Stimulated activated CD4-positive, alpha-beta T cell treated with anti-CD3 and anti-CD28 coated beads, Interleukin-12 subunit alpha, Interleukin-12 subunit beta, amount 100 ng/mL, for 48 hours (primary cell): Measurements from ENCODE around the gene GLIPR2.
"Not testable (repeated sequence)": the region's sequence is repeated elsewhere in the genome, so short reads cannot be mapped to it uniquely, and the experiment has no call there.

Experiments
- DNase-seq, 3 donors: peaks; one replicate each; pipeline ENCODE4 v3.0.0-alpha.2; 2020; ENCODE audit warnings: low read depth in 2 of 3, low spot score in 1 of 3

The GLIPR2 gene

DNA sequence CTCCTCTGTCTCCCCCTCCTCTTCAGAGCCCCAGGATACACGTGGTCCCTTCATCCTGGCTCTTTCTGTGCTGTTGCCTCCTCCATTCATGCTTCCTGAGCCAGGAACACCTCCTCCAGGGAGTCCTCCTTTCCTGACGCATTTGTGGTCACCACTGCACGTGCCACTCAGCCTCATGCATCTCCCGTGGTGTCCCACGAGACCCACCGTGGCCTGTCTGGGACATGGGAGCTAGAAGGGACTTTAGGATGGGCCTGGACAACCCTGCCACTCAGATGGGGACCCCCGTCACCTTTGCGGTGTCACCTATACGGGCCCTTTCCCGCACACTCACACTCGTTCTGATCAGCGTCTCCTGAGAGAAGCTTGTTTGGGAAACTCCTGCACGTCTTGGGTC, 6.7 kb downstream of the GLIPR2 start:
- no peak for DNase-seq

DNA sequence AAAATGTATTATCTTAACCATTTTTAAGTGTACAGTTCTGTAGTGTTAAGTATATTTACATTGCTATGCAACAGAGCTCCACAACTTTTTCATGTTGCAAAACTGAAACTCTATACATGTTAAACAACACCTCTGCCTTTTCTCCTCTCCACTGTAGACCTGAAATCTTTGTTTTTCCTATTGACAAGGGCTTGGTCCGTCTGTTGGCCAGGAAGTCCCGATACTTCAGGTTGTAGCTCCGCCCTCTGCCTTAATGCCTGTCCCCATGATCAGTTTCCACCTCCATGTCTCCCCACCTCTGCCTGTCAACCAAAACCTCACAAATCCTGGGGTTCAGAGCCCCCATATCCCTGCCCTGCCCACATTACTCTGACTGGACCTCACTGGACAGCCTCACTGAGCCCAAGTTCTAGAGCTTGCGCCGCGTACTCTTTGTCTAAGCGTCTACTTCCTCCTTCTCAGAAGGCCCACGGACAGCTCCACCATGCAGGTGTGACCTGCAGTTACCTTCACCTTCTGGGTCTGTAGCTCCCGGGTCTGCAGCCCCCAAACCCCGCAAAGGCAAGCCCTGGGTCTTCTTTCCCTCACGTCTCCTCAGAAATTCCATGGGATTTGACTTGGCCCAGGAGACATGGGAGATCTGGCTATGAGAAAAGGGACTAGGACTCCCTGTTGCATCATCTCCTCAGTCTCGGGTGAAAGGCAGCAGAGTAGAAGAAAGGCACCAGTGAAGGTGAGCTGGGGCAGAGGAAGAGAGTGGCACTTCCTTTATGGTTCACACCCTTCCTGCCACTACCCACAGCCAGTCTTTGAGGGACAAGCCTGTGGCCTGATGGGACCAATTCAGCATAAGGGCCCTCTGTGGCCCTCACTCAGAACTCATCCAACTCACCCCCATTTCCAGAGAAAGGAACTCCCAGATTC, 8.0 kb downstream of the GLIPR2 start:
- no peak for DNase-seq

DNA sequence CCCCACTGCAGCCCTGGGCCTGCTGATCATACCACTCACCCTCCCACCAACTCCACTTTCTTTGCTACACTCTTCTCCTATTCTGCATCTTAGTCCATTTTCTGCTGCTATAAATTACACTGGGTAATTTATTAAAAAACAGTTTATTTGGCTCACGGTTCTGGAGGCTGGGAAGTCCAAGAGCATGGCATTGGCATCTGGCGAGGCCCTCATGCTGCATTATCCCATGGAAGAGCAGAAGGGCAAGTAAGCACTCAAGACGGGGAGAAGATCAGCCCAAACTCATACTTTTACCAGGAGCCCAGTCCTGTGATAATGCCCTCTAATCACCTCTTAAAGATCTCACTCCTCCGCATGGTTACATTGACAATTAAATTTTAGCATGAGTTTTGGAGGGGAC, 9.4 kb downstream of the GLIPR2 start:
- DNase-seq, result no peak

DNA sequence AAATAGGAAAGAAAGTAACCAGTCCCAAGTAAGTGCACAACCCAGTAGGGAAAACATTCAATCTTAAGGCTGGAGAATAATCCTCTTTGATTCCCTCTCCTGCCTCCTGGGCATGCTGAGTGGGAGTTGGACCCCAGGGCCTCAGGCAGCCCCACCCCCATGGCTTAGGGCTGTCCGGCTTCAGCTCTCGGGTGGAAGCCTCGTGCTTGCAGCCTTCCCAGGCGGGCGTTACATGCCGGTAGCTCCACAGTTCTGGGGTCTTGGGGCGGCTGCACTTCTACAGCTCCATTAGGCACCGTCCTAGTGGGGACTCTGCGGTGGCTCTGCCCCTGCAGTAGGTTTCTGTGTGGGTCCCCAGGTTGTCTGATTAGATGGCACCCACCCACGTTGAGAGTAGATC, 10.1 kb downstream of the GLIPR2 start:
- no peak for DNase-seq

DNA sequence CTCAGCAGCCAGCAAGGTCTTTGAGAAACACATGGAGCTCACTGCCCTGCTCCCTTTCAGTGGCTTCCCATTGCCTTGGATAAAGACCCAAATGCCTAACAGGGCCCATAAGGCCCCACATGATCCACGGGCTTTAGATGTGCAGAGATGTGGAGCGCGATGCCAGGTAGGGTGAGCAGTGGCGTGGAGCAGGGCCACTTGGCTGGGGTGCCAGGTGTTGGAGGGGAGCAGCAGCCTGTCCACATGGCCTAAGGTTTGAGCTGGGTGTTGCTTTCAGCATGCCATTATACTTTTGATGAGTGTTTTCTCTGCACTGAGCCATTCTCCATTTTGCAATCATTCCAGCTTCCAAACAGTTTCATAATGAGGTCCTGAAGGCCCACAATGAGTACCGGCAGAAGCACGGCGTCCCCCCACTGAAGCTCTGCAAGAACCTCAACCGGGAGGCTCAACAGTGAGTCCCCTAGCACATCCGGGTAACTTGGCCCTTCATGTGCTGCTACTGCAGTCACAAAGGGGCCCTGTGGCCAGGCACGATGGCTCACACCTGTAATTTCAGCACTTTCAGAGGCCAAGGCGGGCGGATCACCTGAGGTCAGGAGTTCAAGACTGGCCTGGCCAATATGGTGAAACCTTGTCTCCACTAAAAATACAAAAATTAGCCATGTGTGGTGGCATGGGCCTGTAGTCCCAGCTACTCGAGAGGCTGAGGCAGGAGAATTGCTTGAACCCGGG, 11.1 kb downstream of the GLIPR2 start:
- DNase-seq, result no peak

DNA sequence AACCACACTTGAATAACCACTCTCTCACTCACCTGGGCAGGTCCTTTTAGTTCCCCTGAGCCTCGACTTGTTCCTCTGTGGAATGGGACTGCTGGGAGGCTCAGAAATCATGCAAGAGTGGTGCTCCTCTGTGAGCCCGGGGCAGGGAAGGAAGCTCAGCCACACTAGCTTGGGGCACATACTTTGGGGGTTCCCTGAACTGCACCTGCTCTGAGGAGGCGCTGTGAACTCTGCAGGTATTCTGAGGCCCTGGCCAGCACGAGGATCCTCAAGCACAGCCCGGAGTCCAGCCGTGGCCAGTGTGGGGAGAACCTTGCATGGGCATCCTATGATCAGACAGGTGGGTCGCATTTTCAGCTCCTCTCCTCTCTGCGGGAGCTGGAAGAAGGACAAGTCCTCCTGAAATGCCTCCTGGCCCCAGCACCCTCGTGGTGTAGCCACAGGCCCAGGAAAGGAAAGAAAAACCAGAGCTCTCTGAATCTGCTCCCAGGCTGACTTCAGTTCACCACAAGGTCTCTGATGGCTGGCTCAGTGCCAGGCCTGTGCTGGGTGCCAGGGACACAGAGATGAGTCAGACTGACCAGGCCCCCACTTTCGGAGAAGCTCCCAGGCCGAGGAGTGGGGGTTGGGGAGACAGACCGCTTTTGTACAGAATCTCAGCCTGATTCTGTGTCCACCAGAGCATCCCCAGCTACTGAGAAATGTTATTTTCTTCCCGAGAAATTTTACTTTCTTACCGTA, 11.9 kb downstream of the GLIPR2 start:
- DNase-seq, result peak in 2 of 3 donors; percentile 65 to 75

DNA sequence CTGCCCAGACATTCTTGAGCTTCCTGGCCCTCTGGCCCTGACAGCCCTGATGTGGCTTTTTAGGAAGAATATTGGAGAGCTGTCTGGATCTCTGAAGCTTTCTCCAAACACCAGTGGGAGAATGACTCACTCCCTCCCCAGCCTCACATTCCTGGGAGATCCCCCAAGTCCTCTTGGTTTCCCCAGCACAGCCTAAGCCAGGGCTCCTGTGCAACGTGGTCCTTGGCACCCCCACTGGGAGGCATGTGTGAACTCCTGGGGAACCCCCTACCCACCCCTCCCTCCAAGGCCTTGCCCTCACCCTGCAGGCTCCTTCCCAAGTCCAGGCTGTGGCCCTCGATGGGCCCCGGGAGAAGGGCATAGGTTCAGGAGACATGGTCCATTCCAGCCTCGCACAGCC, 12.7 kb downstream of the GLIPR2 start:
- DNase-seq, result no peak

DNA sequence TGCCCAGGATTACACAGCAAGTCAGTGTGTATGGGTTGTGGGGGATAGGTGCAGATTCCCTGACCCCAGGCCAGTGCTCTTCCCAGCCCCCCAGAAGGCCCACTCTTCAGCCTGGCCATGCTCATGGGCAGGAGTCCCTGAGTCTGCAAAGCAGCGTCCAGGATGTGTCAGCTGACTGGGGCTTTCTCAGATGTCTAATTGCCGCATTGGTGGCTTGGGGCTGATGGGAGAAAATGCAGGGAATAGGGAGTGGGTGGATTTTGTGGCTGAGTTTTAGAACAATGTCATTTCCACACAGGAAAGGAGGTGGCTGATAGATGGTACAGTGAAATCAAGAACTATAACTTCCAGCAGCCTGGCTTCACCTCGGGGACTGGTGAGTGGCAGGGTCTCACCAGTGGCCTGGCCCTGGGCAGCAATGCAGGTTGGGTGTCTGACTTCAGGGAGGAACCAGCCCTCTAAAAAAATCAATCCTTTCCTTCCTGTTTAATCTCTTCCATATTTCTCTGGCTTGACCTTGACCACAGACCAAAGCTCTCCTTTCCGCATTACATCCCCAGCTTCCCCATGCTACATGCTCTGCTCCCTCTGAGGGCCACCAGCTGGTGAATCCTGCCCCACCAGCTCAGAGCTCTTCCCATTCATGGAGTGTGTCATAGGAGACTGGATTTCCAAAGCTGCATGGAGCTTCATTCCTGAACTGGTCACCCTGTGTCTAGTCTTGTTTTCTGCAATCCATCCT, 14.2 kb downstream of the GLIPR2 start:
- DNase-seq, result no peak

DNA sequence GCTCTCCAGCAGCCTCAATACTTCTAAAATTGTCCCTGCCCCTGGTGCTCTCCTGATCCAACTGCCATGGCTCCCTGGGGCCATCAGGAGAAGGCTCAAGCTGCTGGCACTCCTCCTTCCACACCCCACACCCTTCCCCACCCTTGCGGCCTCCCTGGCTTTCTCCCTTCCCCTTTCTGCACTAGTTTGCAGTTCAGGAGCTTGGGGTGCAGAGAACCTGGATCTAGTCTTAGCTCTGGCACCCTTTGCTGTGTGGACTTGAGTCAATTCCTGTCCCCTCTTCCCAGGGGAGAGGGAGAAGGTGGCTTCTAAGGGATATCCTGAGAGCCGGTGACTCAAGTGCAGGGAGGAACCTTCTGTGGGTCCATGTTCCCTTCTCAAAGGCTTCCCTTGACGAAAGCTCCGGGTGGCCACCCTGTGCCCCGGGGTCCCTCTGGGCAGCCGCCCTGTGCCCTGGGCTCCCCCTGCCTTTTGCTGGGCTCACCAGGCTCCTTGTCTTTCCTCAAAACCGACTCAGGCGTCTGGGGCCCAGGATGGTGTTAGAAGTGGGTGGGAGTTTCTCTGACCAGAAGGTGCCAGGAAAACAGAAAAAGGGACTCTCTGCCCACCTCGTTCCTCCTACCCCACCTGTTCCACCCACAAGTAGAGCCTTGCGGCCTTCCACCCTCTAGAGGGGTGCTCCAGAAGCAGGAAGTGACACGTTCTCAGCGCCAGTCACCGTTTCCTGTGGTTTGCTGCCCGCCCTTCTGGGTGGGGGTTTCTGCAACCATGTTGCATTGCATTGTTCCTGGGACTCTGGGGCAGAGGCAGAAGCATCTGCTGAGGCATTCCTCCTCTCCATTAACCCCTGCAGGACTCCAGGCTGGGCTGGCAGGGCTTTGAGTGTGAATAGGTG, 15.0 kb downstream of the GLIPR2 start:
- peak; percentile 77 to 80 (median 78) for DNase-seq

DNA sequence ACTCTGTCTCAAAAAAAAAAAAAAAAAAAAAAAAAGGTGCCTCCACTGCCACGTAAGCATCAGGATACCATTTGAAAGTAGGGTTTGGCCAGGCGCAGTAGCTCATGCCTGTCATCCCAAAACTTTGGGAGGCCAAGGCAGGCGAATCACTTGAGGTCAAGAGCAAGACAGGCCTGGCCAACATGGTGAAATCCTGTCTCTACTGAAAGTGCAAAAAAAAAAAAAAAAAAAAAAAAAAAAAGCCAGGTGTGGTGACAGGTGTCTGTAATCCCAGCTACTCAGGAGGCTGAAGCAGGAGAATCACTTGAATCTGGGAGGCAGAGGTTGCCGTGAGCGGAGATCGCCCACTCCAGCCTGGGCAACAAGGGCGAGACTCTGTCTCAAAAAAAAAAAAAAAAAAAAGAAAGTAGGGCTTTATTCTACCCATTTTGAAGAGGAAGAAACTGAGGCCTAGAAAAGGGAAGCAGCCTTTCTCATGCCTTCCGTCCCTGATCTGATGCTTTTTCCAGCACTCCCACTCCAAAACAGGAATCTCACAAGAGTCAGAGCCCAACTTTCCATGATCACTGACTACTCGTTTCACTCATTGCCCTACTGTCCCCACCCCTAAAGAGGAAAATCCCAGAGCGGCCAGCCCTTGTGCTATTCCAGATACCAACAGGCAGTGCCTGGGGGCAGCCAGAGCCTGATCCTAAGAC, 16.4 kb downstream of the GLIPR2 start:
- no peak for DNase-seq

DNA sequence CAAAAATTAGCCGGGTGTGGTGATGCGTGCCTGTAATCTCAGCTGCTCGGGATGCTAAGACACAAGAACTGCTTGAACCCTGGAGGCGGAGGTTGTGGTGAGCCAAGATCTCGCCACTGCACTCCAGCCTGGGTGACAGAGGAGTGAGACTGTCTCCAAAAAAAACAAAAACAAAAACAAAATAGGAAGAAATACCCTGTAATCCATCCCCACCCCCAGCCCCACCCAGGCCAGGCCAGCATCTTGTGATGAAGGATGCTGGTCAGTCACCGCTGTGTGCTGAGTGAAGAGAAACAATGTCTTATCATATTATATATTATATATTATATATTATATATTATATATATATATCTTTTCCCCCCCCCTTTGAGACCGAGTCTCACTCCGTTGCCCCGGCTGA, 17.2 kb downstream of the GLIPR2 start:
- DNase-seq, result no peak

DNA sequence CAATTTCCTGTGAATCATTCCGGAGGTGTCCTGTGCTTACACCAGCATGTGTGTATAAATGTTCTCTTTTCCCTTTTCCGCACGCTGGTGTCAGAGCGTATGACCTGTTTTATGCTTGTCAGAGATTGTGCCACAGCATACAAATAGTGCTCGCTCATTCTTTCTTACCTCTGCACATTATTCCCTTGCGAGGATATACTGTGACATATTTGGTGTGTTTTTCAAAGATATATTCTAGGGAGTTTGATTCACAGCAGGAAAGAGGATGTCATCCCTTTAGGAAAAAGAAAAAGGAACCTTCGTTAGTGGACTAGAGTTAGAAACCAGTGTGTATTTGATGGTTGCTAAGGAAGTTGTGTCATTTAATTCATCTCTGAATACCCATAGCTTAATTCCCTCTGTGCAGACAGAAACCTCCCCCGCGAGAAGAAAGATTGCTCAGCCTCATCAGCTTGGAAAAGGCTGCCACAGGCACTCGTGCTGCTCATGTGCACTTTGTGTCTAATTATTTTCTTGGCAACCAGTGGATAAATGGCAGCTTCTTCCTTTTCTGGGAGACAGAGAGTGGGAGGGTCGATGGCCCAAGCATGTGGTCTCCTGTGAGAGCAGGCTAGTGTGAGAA, 17.9 kb downstream of the GLIPR2 start:
- DNase-seq, result no peak

DNA sequence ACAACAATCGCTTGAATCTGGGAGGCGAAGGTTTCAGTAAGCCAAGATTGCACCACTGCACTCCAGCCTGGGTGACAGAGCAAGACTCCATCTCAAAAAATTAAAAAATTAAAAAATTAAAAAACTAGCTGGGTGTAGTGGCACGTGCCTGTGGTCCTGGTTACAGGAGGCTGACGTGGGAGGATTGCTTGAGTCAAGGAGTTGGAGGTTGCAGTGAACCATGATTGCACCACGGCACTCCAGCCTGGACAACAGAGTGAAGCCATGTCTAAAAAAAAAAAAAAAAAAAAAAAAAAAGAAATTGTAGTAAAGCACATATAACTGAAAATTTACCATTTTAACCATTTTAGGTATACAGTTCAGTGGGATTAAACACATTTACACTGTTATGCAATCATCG, 19.6 kb downstream of the GLIPR2 start:
- no peak for DNase-seq

DNA sequence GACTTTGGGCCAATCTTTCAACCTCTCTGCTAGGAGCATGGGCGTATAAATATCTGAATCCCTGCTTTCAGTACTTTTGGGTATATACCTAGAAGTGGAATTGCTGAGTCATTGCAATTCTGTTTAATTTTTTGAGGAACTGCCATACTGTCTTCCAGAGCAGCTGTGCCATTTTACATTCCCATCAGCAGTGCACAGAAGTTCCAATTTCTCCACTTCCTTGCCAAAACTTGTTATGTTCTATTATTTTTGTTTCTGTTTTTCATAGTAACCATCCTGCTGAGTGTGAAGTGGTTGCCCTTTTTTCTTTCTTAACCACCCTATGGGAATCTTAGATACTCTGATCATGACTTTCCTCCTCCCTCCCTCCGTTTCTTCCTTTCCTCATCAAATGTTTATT, 21.6 kb downstream of the GLIPR2 start:
- DNase-seq, result no peak

DNA sequence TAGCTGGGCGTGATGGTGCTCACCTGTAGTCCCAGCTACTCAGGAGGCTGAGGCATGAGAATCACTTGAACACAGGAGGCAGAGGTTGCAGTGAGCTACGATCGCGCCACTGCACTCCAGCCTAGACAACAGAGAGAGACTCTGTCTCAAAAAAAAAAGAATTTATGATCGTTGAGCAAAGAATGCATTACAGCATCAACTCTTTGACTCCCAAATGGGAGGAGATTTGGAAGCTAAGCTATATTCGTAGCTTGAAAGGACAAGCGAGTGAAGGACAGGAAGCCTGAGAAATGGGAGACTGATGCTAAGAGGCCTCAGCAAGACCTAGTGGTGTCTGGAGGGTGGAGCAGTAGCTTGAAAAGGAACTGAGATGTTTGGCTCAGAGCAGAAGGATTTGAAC, 22.4 kb downstream of the GLIPR2 start:
- no peak for DNase-seq

DNA sequence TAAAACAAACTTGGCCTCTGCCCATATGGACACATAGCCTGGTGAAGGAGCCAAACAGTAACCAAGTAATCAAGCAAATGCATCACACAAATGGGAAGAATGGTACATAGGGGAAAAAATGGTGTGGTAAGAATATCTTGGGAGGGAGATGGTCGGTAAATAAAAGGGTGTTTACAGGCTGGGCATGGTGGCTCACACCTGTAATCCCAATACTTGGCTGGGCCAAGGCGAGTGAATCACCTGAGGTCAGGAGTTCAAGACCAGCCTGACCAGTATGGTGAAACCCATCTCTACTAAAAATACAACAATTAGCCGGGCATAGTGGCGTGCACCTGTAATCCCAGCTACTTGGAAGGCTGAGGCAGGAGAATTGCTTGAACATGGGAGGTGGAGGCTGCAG, 23.0 kb downstream of the GLIPR2 start:
- not testable (repeated sequence) for DNase-seq

DNA sequence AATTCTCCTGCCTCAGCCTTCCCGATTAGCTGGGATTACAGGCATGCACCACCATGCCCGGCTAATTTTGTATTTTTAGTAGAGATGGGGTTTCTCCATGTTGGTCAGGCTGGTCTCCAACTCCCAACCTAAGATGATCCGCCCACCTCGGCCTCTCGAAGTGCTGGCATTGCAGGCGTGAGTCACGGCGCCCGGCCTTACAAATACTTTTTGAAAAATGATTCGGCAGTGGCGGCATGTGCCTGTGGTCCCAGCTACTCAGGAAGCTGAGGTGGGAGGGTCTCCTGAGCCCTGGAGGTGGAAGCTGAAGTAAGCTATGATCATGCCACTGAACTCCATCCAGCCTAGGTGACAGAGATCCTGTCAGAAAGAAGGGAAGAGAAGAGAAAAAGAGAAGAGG, 23.6 kb downstream of the GLIPR2 start:
- DNase-seq, result not testable (repeated sequence)

DNA sequence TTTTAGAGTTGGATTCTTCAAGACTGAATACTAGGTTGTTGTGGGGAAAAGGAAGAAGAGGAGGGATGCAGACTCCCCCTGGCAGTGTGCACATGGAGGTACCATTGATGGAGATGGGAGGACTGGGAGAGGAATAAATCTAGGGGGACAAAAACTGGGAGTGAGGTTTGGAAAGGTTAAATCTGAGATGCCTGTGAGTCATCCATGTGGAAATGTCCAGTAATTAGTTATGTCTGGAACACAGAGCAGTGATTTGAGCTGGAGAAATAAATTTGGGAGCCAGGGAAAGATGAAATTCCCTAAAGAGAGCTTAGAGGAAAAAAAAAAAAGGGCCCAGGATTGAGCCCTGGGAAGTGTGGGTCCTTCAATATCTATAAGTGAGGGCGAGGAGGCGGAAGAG, 24.7 kb downstream of the GLIPR2 start:
- DNase-seq, result no peak

DNA sequence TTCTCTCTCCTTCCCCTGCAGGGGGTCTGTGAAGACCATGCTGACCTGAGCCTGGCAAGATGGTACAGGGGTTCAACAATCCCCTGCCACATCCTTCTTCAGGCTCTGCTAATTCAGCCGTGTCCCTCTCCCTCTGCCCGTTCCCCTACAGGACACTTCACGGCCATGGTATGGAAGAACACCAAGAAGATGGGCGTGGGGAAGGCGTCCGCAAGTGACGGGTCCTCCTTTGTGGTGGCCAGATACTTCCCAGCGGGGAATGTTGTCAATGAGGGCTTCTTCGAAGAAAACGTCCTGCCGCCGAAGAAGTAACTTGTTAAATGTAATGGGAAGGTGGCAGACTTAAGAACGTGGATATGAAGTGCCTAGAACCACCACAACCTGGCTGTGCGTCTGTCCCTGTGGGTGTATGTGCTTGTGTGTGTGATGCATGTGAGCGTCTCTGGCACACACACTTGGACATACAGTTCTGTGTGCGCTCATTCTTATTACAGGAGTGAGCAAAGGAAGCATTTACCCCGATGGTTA, 25.7 kb downstream of the GLIPR2 start:
- DNase-seq, result no peak
